HG02763 (cell line): ENCODE data around the gene RYR3.

ENCODE experiments used
- ATAC-seq: cut with Tn5 transposase; IDR thresholded peaks from one replicate; pipeline ENCODE4 v1.9.1; 2021; ENCODE audit warnings: mild to moderate bottlenecking, moderate library complexity; ENCODE audit not compliant: unreplicated experiment

The RYR3 gene

GRCh38 chr15:33378866-33379480 lies 68.2 kb downstream of the RYR3 start:
- ATAC-seq = no peak

- no peak for ATAC-seq
These were observed 69.6 kb downstream of the RYR3 start for GRCh38 chr15:33380406-33380805.

DNA sequence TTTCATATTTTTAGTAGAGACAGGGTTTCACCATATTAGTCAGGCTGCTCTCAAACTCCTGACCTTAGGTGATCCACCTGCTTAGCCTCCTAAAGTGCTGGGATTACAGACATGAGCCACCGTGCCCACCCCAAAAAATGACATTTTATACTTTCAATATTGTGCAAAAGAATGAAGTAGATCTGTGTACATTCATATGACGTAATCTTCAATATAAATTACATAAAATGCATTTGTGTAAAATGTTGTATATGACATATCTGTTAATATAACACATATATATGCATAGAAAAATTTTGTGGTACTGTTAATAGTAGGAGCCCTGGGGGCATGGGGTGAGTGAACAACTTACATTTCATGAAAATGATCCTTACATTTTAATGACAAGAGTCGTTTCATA lies 71.7 kb downstream of the RYR3 start:
- no peak for ATAC-seq

- no peak for ATAC-seq
These were observed 73.5 kb downstream of the RYR3 start for GRCh38 chr15:33384307-33384706.

DNA sequence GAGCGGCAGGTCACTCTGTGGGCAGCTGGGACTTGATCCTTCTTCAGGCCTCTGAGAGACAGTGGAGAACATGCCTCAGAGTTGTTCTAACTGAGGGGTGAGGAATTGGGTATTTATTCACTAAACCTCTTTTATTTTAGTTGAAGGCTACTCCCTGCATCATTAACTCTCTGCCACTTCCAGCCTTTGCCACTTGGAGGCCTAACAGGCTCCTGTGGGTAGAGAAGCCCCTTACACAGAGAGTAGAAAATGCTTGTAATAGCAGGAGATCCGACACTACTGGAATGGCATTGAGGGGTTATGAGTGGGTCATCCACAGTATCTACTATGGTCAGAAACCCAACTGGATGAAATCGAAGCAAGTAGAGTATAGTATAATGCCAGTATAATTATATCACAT lies 81.7 kb downstream of the RYR3 start:
- ATAC-seq = no peak

DNA sequence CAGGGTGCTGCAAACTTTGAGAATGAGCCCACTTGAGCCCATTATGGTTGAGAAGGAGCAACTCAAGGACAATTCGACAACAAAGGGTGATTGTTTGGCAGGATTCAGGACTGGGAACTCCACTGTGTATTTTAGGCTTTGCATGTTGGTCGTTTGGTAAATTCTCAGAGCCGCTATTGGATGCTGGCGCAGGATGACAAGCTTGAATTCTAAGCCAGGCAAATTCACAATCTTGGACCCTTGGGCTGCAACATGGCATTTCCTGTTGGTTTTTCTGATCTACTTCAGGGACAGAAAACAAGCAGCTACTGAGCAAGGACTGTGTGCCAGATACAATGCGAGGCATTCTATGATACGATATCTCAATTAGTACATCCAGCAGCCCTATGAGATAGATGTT lies 82.8 kb downstream of the RYR3 start:
- ATAC-seq = no peak

DNA sequence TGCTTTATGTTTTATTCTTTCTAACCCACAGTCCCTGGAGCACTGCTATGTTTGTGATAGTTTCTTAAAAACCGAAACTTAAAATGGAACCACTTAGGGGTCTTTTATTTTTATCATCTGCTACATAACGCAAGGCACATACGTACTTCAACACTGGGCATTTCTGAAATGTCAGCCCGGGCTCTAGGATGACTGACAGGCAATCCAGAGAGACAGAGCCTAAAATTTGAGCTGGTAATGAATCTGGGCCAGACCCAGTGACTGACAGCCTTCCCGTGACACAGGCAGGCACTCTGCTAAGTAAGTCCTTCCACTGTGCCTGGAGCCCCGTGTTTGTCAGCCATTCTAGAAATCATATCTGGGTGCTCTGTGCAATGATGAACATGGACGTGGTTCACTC lies 84.6 kb downstream of the RYR3 start:
- no peak for ATAC-seq

GRCh38 chr15:33395846-33396245 lies 85.1 kb downstream of the RYR3 start:
- no peak for ATAC-seq

GRCh38 chr15:33396475-33396874 lies 85.7 kb downstream of the RYR3 start:
- no peak for ATAC-seq

GRCh38 chr15:33398555-33398954 lies 87.8 kb downstream of the RYR3 start:
- ATAC-seq = no peak

GRCh38 chr15:33400941-33401340 lies 90.2 kb downstream of the RYR3 start:
- no peak for ATAC-seq

DNA sequence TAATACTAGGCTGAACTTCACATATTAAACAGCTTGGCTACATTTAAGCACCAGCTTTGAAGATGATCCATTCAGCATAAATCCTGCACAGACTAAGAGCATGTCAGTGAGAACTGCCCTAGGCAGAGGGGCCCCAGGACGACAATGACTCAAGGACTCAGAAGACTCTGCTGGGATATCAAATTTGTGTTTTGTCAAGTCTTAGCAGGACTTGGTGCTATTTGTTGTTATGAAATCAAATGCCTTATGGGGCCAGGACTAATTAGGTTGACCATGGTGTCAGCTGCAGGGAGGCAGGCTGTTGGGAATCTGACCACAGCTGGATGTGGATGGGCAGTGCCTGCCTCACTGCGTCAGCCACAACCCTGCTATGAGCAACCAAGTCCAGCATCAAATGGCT lies 91.8 kb downstream of the RYR3 start:
- no peak for ATAC-seq

- ATAC-seq = no peak
These were observed 94.3 kb downstream of the RYR3 start for GRCh38 chr15:33405096-33405495.

GRCh38 chr15:33411596-33412540 lies 101.1 kb downstream of the RYR3 start:
- no peak for ATAC-seq

GRCh38 chr15:33419701-33420100 lies 108.9 kb downstream of the RYR3 start:
- no peak for ATAC-seq

DNA sequence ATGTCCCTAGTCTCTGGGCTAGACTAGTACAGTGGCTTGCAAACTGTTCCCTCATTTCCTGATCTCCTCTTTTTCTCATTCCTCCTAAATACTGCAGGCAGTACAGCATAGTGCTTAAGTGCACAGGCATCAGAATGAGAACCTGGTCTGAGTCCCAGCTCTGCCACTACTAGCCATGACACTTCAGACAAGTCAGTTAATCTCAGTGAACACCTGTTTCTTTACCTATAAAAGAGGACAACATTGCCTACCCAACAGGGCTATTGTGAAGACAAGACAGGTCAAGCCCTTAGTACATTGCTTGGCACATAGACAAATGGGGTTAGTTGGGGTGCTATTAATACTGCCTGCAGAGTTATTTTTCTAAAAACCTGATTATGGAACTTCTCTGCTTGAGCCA lies 113.3 kb downstream of the RYR3 start:
- ATAC-seq = no peak

DNA sequence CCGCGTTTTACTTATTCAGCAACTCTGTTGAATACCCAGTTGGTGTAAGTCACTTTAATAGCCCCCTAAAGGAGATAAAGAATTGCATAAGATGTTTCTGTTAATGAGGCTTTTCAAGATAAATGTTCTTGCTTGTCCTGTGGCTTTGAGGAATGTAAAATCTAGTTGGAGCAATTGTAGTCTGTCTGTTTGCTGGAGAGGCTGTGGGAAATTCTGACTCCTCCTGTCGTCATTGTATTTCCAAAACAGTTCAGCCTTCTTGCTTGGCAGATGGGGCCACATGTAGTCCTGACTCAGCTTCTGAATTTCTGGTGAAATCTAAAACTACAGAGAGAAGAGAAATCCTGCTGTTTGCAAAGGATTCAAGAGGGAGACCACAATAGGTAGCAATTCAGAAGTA lies 114.4 kb downstream of the RYR3 start:
- no peak for ATAC-seq

DNA sequence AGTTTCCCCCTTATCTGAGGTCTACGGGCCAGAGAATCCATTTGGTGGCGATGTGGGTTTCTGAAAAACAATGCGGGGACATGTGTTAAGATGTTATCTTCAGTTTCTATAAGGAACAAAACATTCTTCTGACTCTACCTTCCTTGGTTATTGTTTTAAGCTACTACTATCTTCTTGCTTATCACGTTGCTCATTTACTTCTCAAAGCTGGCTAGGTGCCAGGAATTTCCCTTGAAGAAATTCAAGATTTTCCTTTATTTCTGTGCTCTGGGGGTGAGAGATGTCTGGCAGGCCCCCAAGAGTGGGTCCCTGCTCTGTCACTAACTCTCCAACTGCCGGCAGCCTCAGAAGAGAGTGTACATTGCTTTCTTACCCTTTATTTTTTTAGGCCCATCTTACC lies 119.8 kb downstream of the RYR3 start:
- no peak for ATAC-seq

- ATAC-seq = no peak
These were observed 123.1 kb downstream of the RYR3 start for GRCh38 chr15:33433821-33434220.

GRCh38 chr15:33438396-33438795 lies 127.6 kb downstream of the RYR3 start:
- ATAC-seq = no peak

DNA sequence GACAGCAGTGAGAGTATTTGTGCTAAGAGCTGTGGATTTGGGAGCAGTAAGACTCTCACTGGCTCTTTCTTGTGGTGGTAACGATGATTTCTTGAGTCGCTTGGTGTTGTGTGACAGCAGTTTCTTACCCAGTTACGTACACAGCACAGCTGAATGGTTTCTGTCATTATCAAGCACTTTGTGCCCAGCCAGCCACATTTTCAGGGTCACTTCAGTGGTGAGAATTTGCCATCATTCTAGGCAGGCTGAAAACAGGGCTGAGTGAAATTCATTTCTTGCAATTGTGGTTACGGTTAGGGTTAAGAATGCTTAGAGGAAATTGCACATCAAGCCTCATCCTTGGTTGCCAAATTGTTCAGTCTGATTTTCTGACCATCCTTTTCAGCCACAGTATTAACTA lies 130.1 kb downstream of the RYR3 start:
- no peak for ATAC-seq

DNA sequence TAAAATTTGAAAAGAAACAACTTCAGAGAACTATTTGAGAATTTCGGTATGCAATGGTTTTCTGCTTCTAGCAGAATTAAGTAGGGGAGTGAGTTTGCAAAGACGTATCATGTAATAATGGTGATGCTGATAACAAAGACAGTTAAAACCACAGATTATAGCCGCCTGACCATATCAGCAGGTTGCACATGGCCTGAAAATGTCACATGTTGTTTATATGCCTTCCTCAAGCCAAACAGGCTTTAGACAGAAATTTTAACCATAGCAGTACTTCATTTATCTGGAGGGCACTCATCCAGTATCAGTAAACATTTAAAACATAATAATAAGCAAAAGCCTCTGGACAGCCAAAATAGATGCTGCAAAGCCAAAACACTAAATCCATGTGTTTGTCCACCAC lies 131.7 kb downstream of the RYR3 start:
- ATAC-seq = no peak
